Aorta (tissue), 5 donors: Measurements from ENCODE around the gene AHCY. TPM values are rescaled to one million over a fixed set of nuclear protein-coding genes. Genes with fewer than 3 reads are reported as not detected.
"Not testable (repeated sequence)": the region's sequence is repeated elsewhere in the genome, so short reads cannot be mapped to it uniquely, and the experiment has no call there.

Experiments
- ATAC-seq: fragments of 200-7000 bp; cut with Tn5 transposase; one replicate; pipeline ENCODE4 v1.9.1; 2022; ENCODE audit warnings: moderate library complexity; ENCODE audit not compliant: low FRiP score
- DNase-seq, 2 donors: peaks; one replicate each; pipeline ENCODE4 v3.0.0-alpha.2; 2020
- H3K27ac ChIP-seq, 2 donors: one replicate each; pipeline ENCODE4 v1.5.1; 2013; ENCODE audit warnings: low read length in 2 of 2, mild to moderate bottlenecking in 2 of 2, moderate library complexity in 2 of 2, control low read depth in 1 of 2, inconsistent platforms in 1 of 2, low read depth in 1 of 2
- H3K27me3 ChIP-seq, 2 donors: one replicate each; pipeline ENCODE4 v1.6.1; 2013; ENCODE audit warnings: control low read depth in 1 of 2, low read length in 1 of 2, mild to moderate bottlenecking in 1 of 2, moderate library complexity in 1 of 2; ENCODE audit not compliant: insufficient read depth in 2 of 2, control insufficient read depth in 1 of 2
- H3K36me3 ChIP-seq, 2 donors: one replicate each; pipeline ENCODE4 v1.6.1; 2013; ENCODE audit warnings: control low read depth in 1 of 2, low read length in 1 of 2, mild to moderate bottlenecking in 1 of 2; ENCODE audit not compliant: insufficient read depth in 2 of 2, control insufficient read depth in 1 of 2
- H3K4me1 ChIP-seq, 2 donors: one replicate each; pipeline ENCODE4 v1.6.1; 2013; ENCODE audit warnings: low read length in 2 of 2, control low read depth in 1 of 2, mild to moderate bottlenecking in 1 of 2, moderate library complexity in 1 of 2; ENCODE audit not compliant: insufficient read depth in 2 of 2, control insufficient read depth in 1 of 2
- H3K4me3 ChIP-seq, 2 donors: one replicate each; pipeline ENCODE4 v1.5.1; 2013; ENCODE audit warnings: low read length in 2 of 2, control low read depth in 1 of 2, mild to moderate bottlenecking in 1 of 2
- H3K9me3 ChIP-seq: one replicate; pipeline ENCODE4 v1.6.1; 2013; ENCODE audit warnings: mild to moderate bottlenecking, low read length; ENCODE audit not compliant: control insufficient read depth
- WGBS, 2 donors: extraction: QIAGEN DNeasy Blood & Tissue Kit; methylation state at CpG; one replicate each; pipeline ENCODE4 v1.1.7; 2013; 5-methylcytosine and 5-hydroxymethylcytosine counted together
- intact Hi-C, 2 donors: fragments of 100-400 bp; cut with DNase I; formaldehyde crosslinking; loops; one replicate each; pipeline versions ENCODE4 v1.14.2 to v1.15.0; 2022
- polyA plus RNA-seq, 2 donors: library from polyadenylated mRNA; stranded (reverse); fragments of 200-250 nt; gene quantifications; one replicate each; pipeline ENCODE4 v1.2.3, GENCODE V29; 2013
- total RNA-seq, 2 donors: library from RNA; stranded (reverse); fragmentation: NEBNext Ultra II Directional; extraction: Animal tissue kit (Norgen Biotek cat#: 25700); gene quantifications; one replicate each; pipeline ENCODE4 v1.2.1, GENCODE V29; 2021
- donor health status: healthy with polysubstance abuse.
- donor health status: Bipolar disorder and iron deficiency.
- donor health status: DM: no; HTN: no; CAD: no.
- donor health status: DM: no; HTN: no; CAD: no.
- donor health status: DM: yes; HTN: yes; CAD: no.

The AHCY gene
- total and polyA plus RNA-seq, 4 donors: 31.8 to 53.0 (median 38.0) TPM

DNA sequence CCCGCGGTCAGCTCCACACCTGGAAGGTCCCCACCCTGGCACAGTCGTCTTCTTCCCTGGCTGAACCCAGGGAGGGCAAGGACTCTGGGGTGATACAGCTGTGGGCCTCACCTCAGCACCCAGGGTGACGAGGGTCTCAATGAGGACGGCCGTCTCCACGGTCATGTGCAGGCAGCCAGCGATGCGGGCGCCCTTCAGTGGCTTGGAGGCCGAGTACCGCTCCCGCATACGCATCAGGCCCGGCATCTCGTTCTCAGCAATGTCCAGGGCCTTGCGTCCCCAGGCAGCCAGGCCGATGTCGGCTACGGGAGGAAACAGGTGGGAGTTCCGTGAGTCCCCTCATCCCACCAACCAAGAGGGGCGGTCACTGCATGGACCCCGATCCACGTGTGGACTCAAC is 7.9 kb downstream of the AHCY start:
- Histone ChIP-seq H3K36me3 (peaks cover 0 to 3% of the 10 kb centered on the region in 2 donors), H3K4me1 (no peaks in the 10 kb centered on the region), H3K27ac (no peak overlapping the region), H3K9me3 (no peaks in the 10 kb centered on the region), H3K27me3 (no peaks in the 10 kb centered on the region), H3K4me3 (no peak overlapping the region)
- ATAC-seq (no peak), DNase-seq (no peak)
- intact Hi-C loops: no loop called here
- WGBS, 2 donors: 95% methylated on average over 24 of the region's 24 CpGs

DNA sequence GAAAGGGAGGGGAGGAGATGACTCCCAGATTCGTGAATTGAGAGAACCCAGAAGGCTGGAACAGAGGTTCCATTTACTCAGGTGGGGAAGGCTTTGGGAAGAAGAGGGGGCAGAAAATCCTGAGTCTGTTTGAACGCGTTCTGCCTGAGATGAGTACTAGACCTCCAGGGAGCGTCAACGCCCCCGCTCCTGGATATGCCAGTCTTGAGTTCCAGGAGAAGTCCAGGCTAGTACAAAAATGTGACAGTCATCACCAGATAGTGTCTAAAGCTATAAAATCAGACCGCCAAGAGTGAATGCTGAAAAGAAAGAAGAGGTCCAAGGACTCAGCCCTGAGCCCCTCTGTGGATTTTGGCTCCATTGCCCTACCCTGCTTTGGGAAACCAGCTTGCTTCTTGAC is 8.6 kb downstream of the AHCY start:
- DNase-seq: no peak
- Histone ChIP-seq H3K9me3 (no peaks in the 10 kb centered on the region), H3K27ac (no peak overlapping the region), H3K36me3 (peaks cover 0 to 5% of the 10 kb centered on the region in 2 donors), H3K27me3 (no peaks in the 10 kb centered on the region), H3K4me1 (no peaks in the 10 kb centered on the region), H3K4me3 (no peak overlapping the region)
- no peak for ATAC-seq
- WGBS, 2 donors: 92 to 94% methylated on average over 7 of the region's 7 CpGs
- intact Hi-C loops: no loop called here

GRCh38 chr20:34293589-34293988 is 9.6 kb downstream of the AHCY start:
- intact Hi-C loops: no loop called here
- no peak overlapping the region for H3K27ac ChIP-seq
- no peak for DNase-seq
- 88 to 92% methylated on average over 7 of the region's 7 CpGs for WGBS, 2 donors
- no peak for ATAC-seq
- H3K9me3 ChIP-seq: no peaks in the 10 kb centered on the region
- H3K4me3 ChIP-seq: no peak overlapping the region
- H3K4me1 ChIP-seq: no peaks in the 10 kb centered on the region
- H3K27me3 ChIP-seq: no peaks in the 10 kb centered on the region
- peaks cover 0 to 5% of the 10 kb centered on the region in 2 donors for H3K36me3 ChIP-seq

GRCh38 chr20:34293119-34293518 is 10.0 kb downstream of the AHCY start:
- ATAC-seq (no peak), DNase-seq (no peak)
- peaks cover 0 to 5% of the 10 kb centered on the region in 2 donors for H3K36me3 ChIP-seq
- no peak overlapping the region for H3K4me3 ChIP-seq
- 91 to 94% methylated on average over 5 of the region's 5 CpGs for WGBS, 2 donors
- intact Hi-C loops: no loop called here
- H3K4me1 ChIP-seq: no peaks in the 10 kb centered on the region
- H3K27me3 ChIP-seq: no peaks in the 10 kb centered on the region
- no peaks in the 10 kb centered on the region for H3K9me3 ChIP-seq
- H3K27ac ChIP-seq: no peak overlapping the region

DNA sequence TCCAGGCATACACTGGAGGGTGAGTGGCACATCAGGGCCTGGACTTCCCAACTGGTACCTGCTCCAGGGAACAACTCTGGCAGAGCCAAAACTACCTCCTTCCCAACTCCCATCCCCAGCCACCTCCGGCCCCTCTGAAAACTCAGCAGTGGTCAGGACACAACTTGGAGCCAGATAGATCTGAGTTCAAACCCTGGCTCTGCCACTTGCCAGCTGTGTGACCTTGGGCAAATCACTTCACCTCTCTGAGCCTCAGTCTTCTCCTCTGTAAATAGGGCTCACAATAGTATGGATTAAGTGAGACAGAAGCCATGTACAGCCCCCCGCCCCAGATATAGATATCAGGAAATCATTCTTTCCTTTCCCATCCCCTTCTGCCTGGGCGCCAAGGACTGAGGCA is 10.7 kb downstream of the AHCY start:
- no peaks in the 10 kb centered on the region for H3K27me3 ChIP-seq
- intact Hi-C loops: no loop called here
- H3K27ac ChIP-seq: no peak overlapping the region
- DNase-seq: no peak
- no peaks in the 10 kb centered on the region for H3K4me1 ChIP-seq
- 97 to 98% methylated on average over 3 of the region's 3 CpGs for WGBS, 2 donors
- H3K36me3 ChIP-seq: peaks cover 0 to 5% of the 10 kb centered on the region in 2 donors
- ATAC-seq: no peak
- H3K4me3 ChIP-seq: no peak overlapping the region
- no peaks in the 10 kb centered on the region for H3K9me3 ChIP-seq

- peaks cover 0 to 5% of the 10 kb centered on the region in 2 donors for H3K36me3 ChIP-seq
- intact Hi-C loops: no loop called here
- H3K27me3 ChIP-seq: no peaks in the 10 kb centered on the region
- H3K4me3 ChIP-seq: no peak overlapping the region
- no peak for DNase-seq
- no peak for ATAC-seq
- H3K27ac ChIP-seq: no peak overlapping the region
- H3K9me3 ChIP-seq: no peaks in the 10 kb centered on the region
- no peaks in the 10 kb centered on the region for H3K4me1 ChIP-seq
- 98 to 99% methylated on average over 11 of the region's 11 CpGs for WGBS, 2 donors
Observed at GRCh38 chr20:34290471-34290870, 12.7 kb downstream of the AHCY start.

GRCh38 chr20:34287500-34287899 is 15.7 kb downstream of the AHCY start:
- DNase-seq, H3K36me3 ChIP-seq, H3K27me3 ChIP-seq, H3K4me1 ChIP-seq, ATAC-seq, H3K27ac ChIP-seq, H3K9me3 ChIP-seq, H3K4me3 ChIP-seq, intact Hi-C loops: not testable (repeated sequence)
- 95 to 96% methylated on average over 5 of the region's 5 CpGs for WGBS, 2 donors

DNA sequence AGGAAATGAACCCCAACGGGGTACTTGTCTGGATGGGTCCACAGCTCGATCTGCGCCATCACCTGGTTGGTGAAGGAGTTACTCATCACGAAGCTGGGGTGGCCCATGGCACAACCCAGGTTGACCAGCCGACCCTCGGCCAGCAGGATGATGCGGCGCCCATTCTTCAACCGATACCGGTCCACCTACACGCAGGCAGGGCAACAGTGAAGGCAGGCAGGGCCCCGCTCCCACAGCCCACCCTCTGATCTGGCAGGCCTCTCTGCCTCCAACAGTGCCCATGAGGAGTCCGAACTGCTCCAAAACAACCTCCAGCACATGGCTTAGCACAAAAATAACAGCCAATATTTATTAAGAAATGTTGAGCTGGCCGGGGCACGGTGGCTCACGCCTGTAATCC is 17.7 kb downstream of the AHCY start:
- Histone ChIP-seq H3K4me1 (no peaks in the 10 kb centered on the region), H3K9me3 (no peaks in the 10 kb centered on the region), H3K36me3 (peaks cover 0 to 5% of the 10 kb centered on the region in 2 donors), H3K4me3 (no peak overlapping the region), H3K27ac (no peak overlapping the region), H3K27me3 (no peaks in the 10 kb centered on the region)
- intact Hi-C loops: no loop called here
- 95 to 96% methylated on average over 16 of the region's 16 CpGs for WGBS, 2 donors
- DNase-seq (no peak), ATAC-seq (no peak)

GRCh38 chr20:34283844-34284243 is 19.3 kb downstream of the AHCY start:
- Histone ChIP-seq H3K4me1 (no peaks in the 10 kb centered on the region), H3K4me3 (no peak overlapping the region), H3K27ac (no peak overlapping the region), H3K36me3 (peaks cover 0 to 2% of the 10 kb centered on the region in 2 donors), H3K9me3 (no peaks in the 10 kb centered on the region), H3K27me3 (no peaks in the 10 kb centered on the region)
- intact Hi-C loops: no loop called here
- ATAC-seq (no peak), DNase-seq (no peak)
- 90 to 91% methylated on average over 1 of the region's 1 CpG for WGBS, 2 donors
